ENCODE measurements around the gene GLA. TPM values are rescaled to one million over a fixed set of nuclear protein-coding genes. Genes with fewer than 3 reads are reported as not detected.

GLA gene
- total and polyA plus RNA-seq, 2 of the 4 experiments (the other 2 are of a cell fraction), result 27.9 to 38.7 TPM

- BruUV-seq (replicated peaks), result no TSS peak
- no peak for TF ChIP-seq USF2 (IDR thresholded peaks at IDR 0.05; ENCODE audit: low read depth, low read length)
- TF ChIP-seq RFX5 (IDR thresholded peaks at IDR 0.05; ENCODE audit: low read depth, low read length), result no peak
- TF ChIP-seq RAD21 (IDR thresholded peaks at IDR 0.05; ENCODE audit: low read length), result no peak
- TF ChIP-seq ELK1 (IDR thresholded peaks at IDR 0.05; ENCODE audit: borderline replicate concordance, low read depth, low read length), result no peak
- no peak for TF ChIP-seq FOS (IDR thresholded peaks at IDR 0.05; ENCODE audit: low read depth, low read length)
- no peak for TF ChIP-seq POLR2A (IDR thresholded peaks at IDR 0.05; ENCODE audit: low read depth, low read length)
- no peak for TF ChIP-seq MAFK (IDR thresholded peaks at IDR 0.05; ENCODE audit: low read depth, low read length)
- no peak for TF ChIP-seq RCOR1 (IDR thresholded peaks at IDR 0.05; ENCODE audit: insufficient replicate concordance, low read length)
- TF ChIP-seq SMC3 (IDR thresholded peaks at IDR 0.05; ENCODE audit: low read depth, low read length), result no peak
- TF ChIP-seq MXI1 (IDR thresholded peaks at IDR 0.05; ENCODE audit: borderline replicate concordance, low read depth, low read length), result no peak
- TF ChIP-seq CHD1 (IDR thresholded peaks at IDR 0.05; ENCODE audit: low read depth, low read length), result no peak
- TF ChIP-seq, protein P1, sequence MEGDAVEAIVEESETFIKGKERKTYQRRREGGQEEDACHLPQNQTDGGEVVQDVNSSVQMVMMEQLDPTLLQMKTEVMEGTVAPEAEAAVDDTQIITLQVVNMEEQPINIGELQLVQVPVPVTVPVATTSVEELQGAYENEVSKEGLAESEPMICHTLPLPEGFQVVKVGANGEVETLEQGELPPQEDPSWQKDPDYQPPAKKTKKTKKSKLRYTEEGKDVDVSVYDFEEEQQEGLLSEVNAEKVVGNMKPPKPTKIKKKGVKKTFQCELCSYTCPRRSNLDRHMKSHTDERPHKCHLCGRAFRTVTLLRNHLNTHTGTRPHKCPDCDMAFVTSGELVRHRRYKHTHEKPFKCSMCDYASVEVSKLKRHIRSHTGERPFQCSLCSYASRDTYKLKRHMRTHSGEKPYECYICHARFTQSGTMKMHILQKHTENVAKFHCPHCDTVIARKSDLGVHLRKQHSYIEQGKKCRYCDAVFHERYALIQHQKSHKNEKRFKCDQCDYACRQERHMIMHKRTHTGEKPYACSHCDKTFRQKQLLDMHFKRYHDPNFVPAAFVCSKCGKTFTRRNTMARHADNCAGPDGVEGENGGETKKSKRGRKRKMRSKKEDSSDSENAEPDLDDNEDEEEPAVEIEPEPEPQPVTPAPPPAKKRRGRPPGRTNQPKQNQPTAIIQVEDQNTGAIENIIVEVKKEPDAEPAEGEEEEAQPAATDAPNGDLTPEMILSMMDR (conservative IDR thresholded peaks at IDR 0.05; ENCODE audit: low read depth, low read length), result no peak
- TF ChIP-seq CEBPB (IDR thresholded peaks at IDR 0.05; ENCODE audit: low read depth, low read length), result no peak
- POLR2A ChIA-PET (ENCODE audit: unreplicated experiment), result interaction anchor here (0.6 kb wide), 1 partner anchor 19 kb away, joined by 4 read pairs; no protein-coding TSS in a partner anchor
- H2AK5ac ChIP-seq (ENCODE audit: low read depth, low read length), result no peak overlapping the region
- H2BK15ac ChIP-seq (ENCODE audit: low read depth, low read length), result no peak overlapping the region
- H2BK120ac ChIP-seq (ENCODE audit: low read depth, low read length), result no peak overlapping the region
- no peak overlapping the region for H2BK20ac ChIP-seq (ENCODE audit: low read depth, low read length)
- no peaks in the 10 kb centered on the region for H3K9me3 ChIP-seq (ENCODE audit: control insufficient read depth, insufficient read depth, low read length)
- no peak overlapping the region for H4K5ac ChIP-seq (ENCODE audit: low read depth, low read length)
- H2BK5ac ChIP-seq (ENCODE audit: low read depth, low read length, poor library complexity, severe bottlenecking), result peak overlapping the region; percentile 0
- no peak overlapping the region for H4K91ac ChIP-seq (ENCODE audit: insufficient read depth, low read depth, low read length)
- H3K4me2 ChIP-seq (ENCODE audit: low read depth, low read length), result peak overlapping the region; percentile 98
- peaks cover 0 to 6% of the 10 kb centered on the region in 2 experiments; a peak in 1 of 4 replicates for H3K79me1 ChIP-seq (ENCODE audit: low read depth in 1 of 2, low read length in 2 of 2)
- H3K36me3 ChIP-seq (ENCODE audit: control insufficient read depth, insufficient read depth, low read length), result peaks cover 11% of the 10 kb centered on the region
- ATAC-seq (ENCODE audit: low read depth) (no peak), DNase-seq (no peak)
- H3K4ac ChIP-seq (ENCODE audit: low read depth, low read length), result no peak overlapping the region
- H3K23ac ChIP-seq (ENCODE audit: low read depth, low read length), result peak overlapping the region; percentile 50; the same call in 1 of the 2 replicates
- no peak overlapping the region; the same call in 1 of the 2 replicates for H3K14ac ChIP-seq (replicated peaks; ENCODE audit: low read depth, low read length)
- no peaks in the 10 kb centered on the region for H3K27me3 ChIP-seq (ENCODE audit: control insufficient read depth, insufficient read depth, low read length)
- CTCF ChIA-PET, result no interaction called here
- dilution Hi-C loops (cut with HindIII; ENCODE audit: low sequenced_read_pairs, unreplicated experiment), result no loop called here
- no peaks in the 10 kb centered on the region for H3K9me1 ChIP-seq (ENCODE audit: insufficient read depth, low read length)
- no peak overlapping the region; a peak in 1 of 4 replicates for H4K8ac ChIP-seq (ENCODE audit: low read depth in 2 of 2, low read length in 2 of 2)
- peak overlapping the region; percentile 24; the same call in 1 of the 2 replicates for H3K56ac ChIP-seq (ENCODE audit: extremely low read depth, insufficient read depth, low read length)
- peak overlapping the region; percentile 92 for H3K9ac ChIP-seq (ENCODE audit: low read depth, low read length)
- peaks cover 11% of the 10 kb centered on the region for H4K20me1 ChIP-seq (ENCODE audit: insufficient read depth, low read length)
- peak overlapping the region; percentile 40; the same call in 1 of the 2 replicates for H3K27ac ChIP-seq (ENCODE audit: insufficient read depth, low read length)
- in situ Hi-C loops (cut with MboI; ENCODE audit: low sequenced_read_pairs), result no loop called here
- H2AFZ ChIP-seq (replicated peaks; ENCODE audit: low read length, poor library complexity), result no peak overlapping the region
- no peak overlapping the region for H3K18ac ChIP-seq (ENCODE audit: low read depth, low read length)
- H2AK9ac ChIP-seq (replicated peaks; ENCODE audit: low read depth, low read length, poor library complexity), result no peak overlapping the region
- WGBS, 2 experiments (ENCODE audit: extremely low coverage in 2 of 2, insufficient read length in 1 of 2), result no CpG with 5 or more reads among the region's 6 CpGs
- no peaks in the 10 kb centered on the region for H3K4me1 ChIP-seq (ENCODE audit: control insufficient read depth, insufficient read depth, low read length)
- H3K4me3 ChIP-seq (ENCODE audit: insufficient read depth, low read depth, low read length), result peak overlapping the region; percentile 75
- intact Hi-C loops (cut with micrococcal nuclease), result no loop called here
These were observed 1.3 kb upstream of the GLA start for GRCh38 chrX:101409043-101409442.
